Epithelial cell of proximal tubule (primary cell): ENCODE results near the gene SERBP1. TPM values are rescaled to one million over a fixed set of nuclear protein-coding genes. Genes with fewer than 3 reads are reported as not detected.

Experiments
- DNase-seq: peaks from one replicate; pipeline ENCODE4 v3.0.0-alpha.2; 2011; ENCODE audit warnings: low read depth
- H3K4me3 ChIP-seq: 2 replicates; pipeline ENCODE4 v1.5.1; 2011; ENCODE audit warnings: low read depth, mild to moderate bottlenecking, low read length
- CTCF ChIP-seq: conservative IDR thresholded peaks from 2 replicates; pipeline ENCODE4 v1.5.1; 2012; ENCODE audit warnings: low read depth, mild to moderate bottlenecking, low read length
- total RNA-seq: library from RNA; depleted of rRNA; stranded (reverse); fragments of >200 nt; gene quantifications from 2 replicates; pipeline ENCODE4 v1.2.3, GENCODE V29; 2015

SERBP1 gene
- total RNA-seq, 1 donor from 2014 or later = 307 TPM

- DNase-seq = no peak
- no peak for TF ChIP-seq CTCF
- H3K4me3 ChIP-seq = no peak overlapping the region
Measured at GRCh38 chr1:67468066-67468718, 38.0 kb upstream of the SERBP1 start.

- DNase-seq = no peak
Measured at GRCh38 chr1:67465375-67465774, 35.2 kb upstream of the SERBP1 start.

GRCh38 chr1:67464746-67465145, 34.5 kb upstream of the SERBP1 start:
- TF ChIP-seq CTCF = no peak
- DNase-seq = no peak
- H3K4me3 ChIP-seq = no peak overlapping the region

More at GRCh38 chr1:67465375-67465774, 35.2 kb upstream of the SERBP1 start:
- no peak for TF ChIP-seq CTCF
- no peak overlapping the region for H3K4me3 ChIP-seq

- no peak for DNase-seq
- TF ChIP-seq CTCF = no peak
- no peak overlapping the region for H3K4me3 ChIP-seq
Measured at GRCh38 chr1:67464058-67464457, 33.9 kb upstream of the SERBP1 start.

- no peak for DNase-seq
- no peak for TF ChIP-seq CTCF
Measured at GRCh38 chr1:67463298-67463955, 33.2 kb upstream of the SERBP1 start.

GRCh38 chr1:67460676-67461500, 30.7 kb upstream of the SERBP1 start:
- H3K4me3 ChIP-seq = no peak overlapping the region
- DNase-seq = no peak
- no peak for TF ChIP-seq CTCF

More at GRCh38 chr1:67463298-67463955, 33.2 kb upstream of the SERBP1 start:
- H3K4me3 ChIP-seq = no peak overlapping the region
